GM18511 (cell line): ENCODE results near the gene EPB41L2.

Experiments used
- ATAC-seq: cut with Tn5 transposase; IDR thresholded peaks from one replicate; pipeline ENCODE4 v1.9.1; 2021; ENCODE audit warnings: mild to moderate bottlenecking, moderate library complexity; ENCODE audit not compliant: unreplicated experiment

Gene EPB41L2

DNA sequence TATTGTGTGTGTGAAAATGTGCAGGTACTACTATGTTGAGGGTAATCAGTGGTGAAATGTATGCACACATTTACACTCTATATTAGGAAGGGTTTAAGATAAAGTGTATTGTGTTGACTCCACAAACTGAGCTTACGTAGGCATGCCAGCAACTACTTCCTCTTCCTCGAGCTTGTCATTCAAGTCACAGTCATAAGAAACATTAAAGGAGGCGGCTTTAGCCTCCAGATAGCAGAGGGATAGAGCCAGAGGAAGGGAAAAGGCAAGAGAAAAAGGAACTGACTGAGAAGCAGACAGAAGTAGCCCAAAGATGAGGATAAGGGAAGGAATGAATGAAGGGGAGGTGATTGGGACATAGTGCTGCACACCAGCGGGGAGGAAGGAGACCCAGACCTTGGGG lies 180.7 kb downstream of the EPB41L2 start:
- ATAC-seq = no peak

DNA sequence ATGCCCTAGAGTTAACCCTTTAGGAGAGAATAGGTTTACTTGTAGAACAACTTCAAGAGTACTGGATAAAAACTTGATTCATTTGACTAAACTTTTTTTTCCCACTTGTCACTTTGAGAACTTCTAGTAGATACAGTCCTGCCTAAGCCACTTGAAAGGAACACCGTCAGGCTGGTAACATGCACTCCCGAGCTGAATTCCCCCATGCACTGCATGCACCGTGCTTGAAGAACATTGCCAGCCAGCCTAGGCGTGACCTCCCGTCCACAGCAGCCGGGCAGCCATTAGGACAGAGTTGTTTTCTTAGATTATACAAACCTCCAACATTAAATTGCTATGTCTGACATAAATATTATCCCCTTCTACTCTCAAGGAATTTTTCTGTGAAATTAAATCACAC lies 183.2 kb downstream of the EPB41L2 start:
- no peak for ATAC-seq

DNA sequence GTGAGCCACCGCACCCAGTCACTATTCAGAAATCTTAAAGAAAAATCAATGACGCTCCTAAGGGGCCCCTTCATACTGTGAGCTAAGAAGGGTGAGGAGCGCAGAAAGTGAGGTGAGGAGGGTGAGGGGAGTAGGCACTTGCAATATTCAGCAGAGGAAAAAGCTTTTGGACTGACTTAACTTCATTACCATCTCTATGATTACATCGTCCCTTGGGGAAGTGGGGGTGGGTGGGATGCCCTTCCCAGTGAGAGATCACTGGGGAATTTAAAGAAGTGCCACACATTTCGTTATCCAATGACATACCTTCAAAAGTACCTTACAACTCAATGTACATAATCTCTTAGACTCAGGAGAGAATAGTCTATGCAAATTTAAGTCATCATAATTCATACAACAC lies 189.3 kb downstream of the EPB41L2 start:
- ATAC-seq = no peak

DNA sequence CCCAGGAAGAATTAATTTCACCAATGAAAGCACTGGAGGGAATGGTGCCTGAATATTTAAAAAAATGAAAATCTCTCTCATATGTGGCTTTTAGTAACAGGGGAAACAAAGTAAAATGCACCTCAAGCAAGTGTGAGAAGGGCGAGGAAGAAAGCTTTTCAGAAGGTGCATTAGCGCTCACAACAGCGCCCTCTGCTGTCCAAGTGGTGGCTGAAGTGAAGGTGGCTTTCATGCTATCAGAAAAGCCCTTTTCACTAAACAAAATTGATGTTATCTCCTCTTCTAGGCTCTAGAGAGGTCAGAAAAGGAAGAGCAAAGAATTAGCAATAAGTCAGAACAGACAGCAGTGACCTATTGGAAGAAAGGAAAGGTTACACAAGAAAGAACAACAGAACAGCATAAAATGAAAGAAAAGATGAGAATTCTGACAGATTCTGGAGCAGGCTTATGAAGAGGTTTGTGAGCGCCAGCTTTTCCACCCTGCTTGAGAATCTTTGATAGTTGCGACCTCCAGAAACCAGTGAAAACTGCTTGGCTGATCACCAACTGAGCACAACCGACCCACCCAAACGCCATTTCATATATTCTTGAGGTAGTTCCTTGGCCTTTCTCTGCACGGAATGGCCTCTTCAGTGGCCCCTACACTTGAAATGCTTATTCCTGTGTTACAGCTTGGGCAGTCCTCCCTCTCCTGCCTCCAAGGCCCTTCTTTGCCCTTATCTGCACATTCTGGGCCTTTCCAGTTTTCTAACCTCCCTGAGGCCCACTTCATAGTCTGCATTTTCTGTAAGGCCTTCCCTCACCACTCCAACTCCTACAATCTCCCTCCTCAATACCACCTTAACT lies 190.6 kb downstream of the EPB41L2 start:
- no peak for ATAC-seq

DNA sequence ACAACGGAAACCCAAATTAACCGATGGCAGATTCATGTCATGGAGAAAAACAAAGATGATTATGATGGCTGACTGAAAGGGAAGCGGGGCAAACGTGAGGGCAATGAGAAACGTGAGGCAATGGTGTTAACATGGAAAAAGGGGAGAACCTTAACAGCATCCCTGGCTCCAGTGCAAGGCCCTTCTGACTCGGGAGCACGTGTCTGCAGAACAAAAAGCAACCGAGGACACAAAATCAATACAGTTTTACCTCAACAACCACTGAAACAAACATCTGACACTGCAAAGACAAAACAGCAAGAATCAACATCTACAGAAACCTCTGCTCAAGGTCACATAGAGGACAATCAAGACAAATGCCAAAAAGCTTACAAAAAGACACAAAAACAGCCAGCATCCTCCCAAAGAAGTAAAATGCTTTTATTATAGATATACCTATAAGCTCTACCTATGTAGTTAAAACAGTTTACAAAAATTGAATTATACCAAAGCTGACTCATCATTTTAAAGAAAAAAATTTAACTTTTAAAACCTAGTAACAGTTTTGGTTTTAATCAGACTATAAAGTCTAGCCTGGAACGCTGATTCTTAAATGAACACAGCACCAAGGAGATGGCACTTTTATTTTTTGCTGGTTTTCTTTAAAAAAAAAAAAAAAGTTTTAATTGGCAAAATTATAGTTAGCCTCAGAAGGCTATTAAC lies 192.7 kb downstream of the EPB41L2 start:
- ATAC-seq = no peak

DNA sequence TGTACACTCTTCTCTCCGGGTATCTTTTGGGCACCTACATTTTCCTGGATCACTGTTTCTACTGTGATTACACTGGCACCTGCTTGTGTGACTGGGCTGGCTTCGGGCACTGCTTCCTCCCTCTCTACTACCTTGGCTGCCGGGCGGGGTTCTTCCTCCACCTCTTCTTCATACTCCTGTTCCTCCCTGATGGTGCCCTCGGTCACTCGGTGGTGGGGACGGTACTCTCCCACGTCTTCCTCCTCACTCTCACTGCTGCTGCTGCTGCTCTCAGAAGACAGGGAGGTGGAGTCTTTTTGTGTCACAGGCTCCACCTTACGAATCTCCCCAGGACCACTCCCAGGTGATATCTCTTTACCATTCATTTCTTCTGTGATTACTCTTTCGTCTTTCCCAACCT lies 193.4 kb downstream of the EPB41L2 start:
- ATAC-seq = no peak

DNA sequence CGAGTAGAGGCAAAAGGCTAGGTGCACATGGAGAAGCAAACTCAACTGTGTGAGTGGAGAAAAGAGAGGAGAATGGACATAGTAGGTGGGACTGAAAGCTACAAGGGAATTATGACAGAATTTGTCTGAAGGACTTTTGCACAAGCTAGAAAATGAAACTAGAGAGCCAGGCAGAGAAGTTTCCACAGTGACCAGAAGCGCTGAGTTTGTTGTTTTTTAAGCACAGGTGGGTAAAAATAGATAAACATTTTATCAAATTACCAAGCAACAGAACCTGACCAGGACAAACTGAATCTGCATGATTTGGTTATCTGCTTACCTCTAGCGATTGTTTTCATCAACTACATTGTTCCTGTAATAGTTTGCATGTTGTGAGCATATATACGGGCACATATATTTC lies 197.3 kb downstream of the EPB41L2 start:
- ATAC-seq = no peak

DNA sequence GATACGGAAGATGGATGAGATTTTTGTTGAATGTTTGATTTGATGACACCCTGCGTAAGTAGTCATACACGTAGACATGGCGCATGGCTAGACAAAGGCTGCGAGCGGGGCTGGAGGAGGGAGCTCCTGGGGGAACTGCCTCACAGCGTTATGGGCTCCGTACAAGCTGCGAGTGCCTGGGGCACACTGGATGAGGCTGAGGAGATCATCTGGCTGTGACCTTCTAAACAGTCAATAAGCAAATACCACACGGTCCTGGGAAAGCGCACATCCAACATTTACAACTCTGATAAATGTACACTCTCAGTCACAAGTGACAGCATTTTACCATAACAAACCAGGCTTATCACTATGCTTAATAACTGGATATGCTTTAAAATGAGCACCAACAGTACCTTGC lies 198.7 kb downstream of the EPB41L2 start:
- no peak for ATAC-seq

DNA sequence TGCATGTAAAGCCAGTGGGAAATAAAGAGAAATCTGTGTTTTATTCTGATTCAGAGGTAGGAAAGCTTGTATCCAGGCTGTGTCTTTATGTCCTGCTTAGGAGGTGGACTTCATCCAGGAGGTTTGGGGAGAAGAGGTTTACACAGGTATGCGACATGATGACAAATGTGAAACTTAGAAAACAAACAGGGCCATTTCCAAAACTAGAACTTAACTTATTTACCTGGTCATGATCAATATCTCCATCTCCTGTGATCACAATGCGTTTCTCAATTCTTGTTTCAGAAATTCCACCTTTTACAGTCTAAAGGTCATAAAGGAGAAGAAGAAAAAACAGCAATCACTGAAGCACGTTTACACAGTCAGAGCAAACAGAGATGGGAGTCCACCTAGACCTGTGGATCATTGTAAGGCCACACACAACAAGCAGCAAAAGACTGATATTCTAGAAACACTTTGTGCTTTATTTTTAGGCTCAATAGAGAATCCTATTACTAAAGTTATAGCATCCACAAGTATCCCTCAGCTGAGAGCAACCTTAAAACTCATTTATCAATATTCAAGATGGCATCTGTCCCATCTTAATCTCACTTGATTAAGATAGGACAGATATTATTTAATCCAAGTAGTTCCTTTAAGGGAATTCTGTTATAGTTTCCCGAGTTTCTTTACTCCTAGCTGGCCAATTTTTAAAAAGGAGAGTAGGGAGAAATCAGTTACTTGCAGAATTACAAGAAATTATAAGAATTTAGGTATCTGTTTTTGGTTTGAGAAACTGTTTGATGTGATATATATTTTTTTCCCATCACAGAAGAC lies 199.4 kb downstream of the EPB41L2 start:
- no peak for ATAC-seq

DNA sequence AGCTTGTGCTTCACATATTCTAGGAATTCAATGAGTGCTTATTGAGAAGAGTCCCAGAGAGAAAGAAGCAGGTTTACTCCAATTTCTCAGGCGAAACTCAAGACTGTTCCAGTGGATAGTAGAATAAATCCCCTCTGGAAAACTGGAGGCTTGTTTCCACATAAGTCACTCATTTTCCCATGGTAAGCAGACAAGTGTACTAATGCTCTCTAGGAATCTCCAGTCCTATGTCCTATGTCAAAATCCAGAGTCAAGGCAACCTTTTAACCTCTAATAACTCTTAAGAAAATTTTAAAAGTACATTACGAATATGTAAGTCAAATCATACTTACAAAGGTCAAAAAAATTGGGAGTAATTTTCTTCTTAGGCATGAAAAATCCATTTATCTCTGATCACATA lies 200.7 kb downstream of the EPB41L2 start:
- no peak for ATAC-seq

DNA sequence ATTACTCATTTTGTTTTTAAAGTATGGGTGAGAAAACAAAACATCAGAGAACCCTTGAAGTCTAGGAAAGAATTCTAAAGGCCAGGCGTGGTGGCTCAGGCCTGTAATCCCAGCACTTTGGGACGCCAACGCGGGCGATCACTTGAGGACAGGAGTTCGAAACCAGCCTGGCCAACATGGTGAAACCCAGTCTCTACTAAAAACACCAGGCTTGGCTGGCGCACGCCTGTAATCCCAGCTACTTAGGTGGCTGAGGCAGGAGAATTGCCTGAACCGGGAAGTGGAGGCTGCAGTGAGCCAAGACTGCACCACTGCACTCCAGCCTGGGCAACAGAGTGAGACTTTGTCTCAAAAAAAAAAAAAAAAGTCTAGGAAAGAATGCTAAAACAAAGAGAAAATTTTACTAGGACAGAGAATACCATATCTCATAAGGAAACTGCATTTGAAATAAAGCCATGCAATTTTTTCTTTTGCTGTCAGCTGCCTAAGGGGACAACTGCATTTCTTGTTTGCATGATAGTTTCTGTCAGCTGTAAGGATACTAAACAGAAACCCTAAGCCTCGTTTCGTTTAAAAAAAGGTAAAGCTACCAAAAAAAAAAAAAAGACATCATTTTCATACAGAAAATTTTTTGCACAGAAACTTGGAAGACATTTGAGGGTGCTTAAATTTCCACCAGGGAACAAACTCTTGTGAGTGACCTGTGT lies 203.7 kb downstream of the EPB41L2 start:
- ATAC-seq = no peak

DNA sequence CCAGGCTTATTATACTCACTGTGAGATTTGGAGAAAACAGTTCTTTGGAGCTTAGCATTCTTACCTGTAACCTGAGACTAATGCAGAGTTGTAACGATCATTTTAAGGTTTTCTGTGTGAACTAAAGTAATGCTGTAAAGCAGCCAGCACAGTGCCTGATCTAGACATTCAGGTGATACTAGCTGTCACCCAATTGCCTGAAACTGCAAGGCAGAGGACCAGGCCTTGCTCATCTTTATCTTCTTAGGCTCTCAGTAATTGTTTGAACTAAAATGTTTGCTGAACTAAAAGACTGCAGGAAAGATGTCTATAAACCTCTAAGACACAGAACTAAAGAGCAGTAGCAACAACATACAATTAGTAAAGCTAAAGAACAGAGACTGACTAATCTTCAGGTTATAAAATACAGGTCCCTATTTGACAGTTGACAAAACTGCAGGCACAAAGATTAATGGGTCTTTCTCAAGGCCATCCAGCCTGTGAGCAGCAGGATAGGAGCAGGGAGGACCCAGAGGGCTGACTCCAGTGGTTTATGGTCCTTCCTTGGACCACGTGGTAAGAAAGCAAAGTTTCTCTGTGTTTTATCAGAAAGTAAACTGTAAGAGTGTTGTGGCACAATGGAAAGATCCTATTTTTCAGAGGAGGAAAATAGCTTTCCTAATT lies 204.4 kb downstream of the EPB41L2 start:
- ATAC-seq = no peak

DNA sequence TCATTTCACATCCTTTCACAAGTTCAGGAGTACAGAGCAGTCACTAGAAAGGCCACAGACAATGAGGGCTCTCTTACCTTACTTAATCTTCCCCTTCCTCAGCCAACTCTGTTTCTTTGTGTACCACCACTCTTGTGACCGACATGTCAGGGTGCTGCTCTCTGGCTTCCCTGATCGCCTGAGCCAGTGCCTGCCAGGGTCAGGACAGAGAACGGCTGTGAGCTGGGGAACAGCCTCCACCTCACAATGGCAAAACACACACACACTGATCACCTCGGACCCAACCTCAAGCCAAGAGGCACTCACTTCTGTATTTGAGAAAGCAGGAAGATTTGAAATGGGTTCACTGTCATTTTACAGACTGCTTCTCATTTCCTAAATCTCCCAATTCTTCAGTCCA lies 205.0 kb downstream of the EPB41L2 start:
- no peak for ATAC-seq

DNA sequence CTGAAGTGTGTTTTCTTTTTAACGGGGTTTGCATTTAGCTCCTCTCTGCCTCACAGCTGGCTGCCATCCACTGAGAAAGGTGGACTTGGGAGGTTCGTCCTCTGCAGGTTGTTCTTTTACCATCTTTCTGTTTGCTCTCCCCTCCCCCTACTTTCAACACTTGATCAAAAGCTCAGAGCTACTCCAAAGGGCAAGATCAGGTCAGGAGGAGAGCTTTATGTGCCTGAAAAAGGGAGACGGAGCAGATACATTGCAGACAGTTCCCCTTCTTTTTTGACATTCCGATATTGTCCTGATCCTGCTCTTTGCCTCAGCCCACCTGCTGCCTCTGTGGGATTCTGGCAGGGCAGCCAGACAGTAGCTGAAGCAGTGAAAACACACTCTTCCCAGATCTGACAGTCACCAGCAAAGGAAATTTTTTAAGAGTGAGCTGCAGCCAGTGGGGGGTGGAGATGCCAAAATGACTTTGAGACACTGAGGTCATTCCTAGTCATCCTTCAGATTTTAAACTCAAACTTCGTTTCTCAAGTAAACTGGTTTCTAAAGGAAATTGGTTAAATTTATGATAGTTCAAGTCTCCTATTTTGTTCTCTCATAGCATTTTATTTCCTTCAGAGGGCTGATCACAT lies 209.4 kb downstream of the EPB41L2 start:
- no peak for ATAC-seq

DNA sequence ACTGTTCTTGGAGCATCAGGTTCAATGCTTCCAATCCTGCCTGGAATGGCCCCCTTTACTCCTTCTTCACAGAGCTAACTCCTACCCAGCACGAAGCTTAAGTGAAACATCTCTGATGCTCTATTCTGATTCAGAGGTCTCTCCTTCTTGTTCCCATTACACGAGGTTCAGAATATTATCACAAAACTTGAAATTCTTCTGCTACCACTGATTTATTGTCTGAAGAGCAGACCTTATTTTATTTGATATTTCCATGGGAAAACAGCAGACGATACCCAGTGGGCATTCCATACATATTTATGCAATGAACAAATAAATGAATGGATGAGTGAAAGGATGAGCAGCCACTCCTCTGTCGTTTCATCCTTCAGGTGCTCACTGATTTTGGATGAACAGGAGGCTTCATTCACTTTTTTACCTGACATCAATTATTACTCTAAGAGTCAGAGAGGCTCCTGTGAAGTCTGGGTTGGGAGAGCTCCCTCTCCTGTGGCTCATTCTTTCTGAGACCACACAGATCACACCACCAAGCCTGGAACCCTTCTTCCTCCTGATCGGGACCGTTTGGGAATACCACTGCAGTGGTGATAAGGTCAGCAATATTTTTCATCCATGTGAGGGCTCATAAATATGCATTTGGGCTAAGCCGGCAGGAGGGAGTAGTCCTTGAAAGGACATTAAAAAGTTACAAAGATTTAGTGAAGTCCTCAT lies 210.0 kb downstream of the EPB41L2 start:
- no peak for ATAC-seq

DNA sequence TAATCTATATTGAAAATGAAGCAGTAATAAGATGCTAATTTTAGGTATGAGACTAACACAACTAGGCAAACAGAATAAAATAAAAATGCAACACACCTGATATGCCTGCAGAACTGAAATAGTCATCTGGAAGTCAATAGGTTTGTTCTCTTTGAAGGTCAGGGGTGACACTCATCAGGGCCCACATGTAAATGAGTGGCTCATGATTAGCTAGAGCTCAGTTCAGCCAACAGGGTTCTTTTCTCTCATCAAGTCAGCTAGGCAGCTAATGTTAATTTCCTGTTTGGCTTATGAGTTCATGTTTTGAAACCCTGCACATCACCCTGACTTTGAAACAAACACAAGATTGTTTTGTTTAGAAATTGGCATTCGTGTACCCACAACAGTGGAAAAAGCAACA lies 212.0 kb downstream of the EPB41L2 start:
- ATAC-seq = no peak

DNA sequence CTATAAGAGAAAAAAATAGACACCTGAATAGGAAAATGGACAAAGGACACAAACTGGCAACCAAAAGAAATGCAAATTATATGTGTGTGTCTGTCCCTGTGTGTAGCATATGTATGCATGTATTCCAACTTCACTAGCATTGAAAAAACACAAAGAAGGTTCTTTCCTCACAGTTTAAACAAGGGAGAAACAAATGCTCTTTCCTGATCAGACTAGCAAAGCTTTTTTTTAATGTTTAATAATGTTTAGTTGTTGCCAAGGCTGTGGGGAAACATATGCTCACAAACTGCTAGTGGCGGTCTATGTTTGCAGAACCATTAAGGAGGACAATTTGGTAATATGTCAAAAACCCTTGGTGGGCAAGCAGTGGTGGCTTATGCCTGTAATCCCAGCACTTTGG lies 213.5 kb downstream of the EPB41L2 start:
- ATAC-seq = no peak

DNA sequence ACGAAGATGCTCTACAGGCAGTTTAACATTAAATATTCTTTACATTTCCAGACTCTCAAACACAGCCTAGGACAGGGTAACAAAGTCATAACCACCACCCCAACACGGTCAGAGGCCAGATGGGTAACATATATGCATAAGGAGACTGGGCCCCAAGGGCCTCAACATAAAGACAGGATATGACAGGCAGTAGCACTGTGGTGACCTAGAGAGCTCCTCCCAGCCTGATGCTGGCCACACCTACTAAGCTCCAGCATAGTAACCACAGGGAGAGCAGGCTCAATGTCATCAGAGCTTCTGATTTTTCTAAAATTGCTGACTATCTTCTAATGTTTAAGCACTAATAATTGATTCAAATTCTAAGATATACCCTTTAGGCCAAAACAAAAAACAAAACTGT lies 214.1 kb downstream of the EPB41L2 start:
- ATAC-seq = peak; percentile 82
